Superior temporal gyrus (tissue), 1 donor: ENCODE measurements around the gene OPN1LW.
A peak's percentile ranks its signal among the peaks of the same experiment; 100 is the strongest.
"Not testable (repeated sequence)": the region's sequence is repeated elsewhere in the genome, so short reads cannot be mapped to it uniquely, and the experiment has no call there.

Source experiments
- DNase-seq: peaks from one replicate; pipeline ENCODE4 v3.0.0-alpha.2; 2016; ENCODE audit errors: extremely low spot score

Gene OPN1LW

DNA sequence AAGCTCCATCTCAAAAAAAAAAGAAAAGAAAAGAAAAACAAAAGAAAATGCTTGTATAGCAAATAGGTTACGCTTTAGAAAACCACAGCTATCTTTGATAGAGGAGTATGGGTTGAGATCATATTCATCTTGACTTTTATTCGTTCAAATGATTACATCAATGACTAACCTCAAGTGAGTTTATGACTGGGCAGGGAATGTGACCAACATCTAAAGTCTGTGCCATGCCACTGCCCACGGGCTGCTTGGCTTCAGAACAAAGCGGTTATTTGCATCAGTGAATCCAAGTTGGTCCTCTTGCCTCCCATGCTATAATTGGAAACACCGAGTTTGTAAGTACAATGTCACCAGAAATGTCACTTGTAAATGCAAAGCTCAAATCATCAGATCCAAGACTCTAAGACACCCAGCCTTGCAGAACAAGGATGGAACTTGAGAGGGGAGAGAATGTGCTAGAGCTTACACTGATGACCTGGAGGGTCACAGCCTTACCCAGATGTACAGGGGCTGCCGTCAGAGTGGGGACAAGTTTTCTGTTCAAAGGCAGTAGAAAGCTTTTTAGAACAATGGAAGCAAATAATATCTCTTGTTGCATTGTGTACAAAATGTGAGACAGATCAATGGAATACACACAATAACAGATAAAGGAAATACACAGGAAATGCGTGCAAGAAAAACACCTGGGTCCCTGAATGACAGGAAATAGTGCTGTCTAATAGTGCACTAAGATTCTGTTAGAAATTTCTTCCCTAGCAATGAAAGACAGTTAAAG lies 8.4 kb upstream of the OPN1LW start:
- DNase-seq, result no peak

DNA sequence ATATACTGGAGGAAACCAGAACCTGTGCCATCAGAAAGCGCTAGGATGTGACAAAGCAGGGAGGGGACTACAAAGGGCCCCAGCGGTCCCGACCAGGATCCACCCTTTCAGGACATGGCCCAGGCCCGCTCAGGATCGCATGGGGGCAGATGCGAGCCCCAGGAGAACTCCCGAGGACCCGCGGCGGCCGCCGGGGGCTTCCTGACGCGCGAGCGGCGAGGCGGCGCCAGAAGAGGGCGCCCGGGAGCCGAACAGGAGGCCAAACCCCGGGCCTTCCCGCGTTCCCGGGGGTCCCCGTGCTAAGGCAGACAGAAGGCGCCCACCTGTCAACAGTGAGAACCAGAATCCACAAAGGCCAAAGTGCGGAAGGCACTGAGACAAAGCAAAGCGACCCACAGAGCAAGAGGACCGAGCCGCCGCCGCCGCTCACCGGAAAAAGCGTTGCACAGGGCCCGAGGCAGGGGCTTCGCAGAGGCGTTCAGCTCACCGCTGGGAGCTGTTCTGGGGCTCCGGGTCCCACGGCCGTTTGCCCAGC lies 7.3 kb upstream of the OPN1LW start:
- DNase-seq, result peak; percentile 17

DNA sequence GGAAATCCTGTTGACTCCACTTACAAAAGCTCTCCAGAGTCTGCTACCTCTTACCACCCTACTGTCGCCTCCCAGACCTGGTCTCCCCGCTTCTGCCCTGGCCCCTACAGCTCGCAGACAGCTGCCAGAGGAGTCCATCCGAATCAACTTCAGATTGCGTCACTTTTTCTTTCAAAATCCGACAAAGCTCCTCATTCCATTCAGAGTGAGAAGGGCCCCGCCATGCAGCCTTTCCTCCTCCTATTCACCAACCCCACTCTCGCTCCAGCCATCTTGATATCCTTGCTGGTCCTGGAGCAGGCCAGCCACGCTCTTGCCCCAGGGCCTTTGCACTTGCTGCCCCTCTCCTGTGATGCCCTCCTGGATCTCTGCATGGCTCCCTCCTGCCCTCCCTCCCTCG lies 5.2 kb upstream of the OPN1LW start:
- no peak for DNase-seq

DNA sequence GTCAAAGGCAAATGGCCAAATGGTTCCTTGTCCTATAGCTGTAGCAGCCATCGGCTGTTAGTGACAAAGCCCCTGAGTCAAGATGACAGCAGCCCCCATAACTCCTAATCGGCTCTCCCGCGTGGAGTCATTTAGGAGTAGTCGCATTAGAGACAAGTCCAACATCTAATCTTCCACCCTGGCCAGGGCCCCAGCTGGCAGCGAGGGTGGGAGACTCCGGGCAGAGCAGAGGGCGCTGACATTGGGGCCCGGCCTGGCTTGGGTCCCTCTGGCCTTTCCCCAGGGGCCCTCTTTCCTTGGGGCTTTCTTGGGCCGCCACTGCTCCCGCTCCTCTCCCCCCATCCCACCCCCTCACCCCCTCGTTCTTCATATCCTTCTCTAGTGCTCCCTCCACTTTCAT lies 3.8 kb upstream of the OPN1LW start:
- DNase-seq, result no peak

DNA sequence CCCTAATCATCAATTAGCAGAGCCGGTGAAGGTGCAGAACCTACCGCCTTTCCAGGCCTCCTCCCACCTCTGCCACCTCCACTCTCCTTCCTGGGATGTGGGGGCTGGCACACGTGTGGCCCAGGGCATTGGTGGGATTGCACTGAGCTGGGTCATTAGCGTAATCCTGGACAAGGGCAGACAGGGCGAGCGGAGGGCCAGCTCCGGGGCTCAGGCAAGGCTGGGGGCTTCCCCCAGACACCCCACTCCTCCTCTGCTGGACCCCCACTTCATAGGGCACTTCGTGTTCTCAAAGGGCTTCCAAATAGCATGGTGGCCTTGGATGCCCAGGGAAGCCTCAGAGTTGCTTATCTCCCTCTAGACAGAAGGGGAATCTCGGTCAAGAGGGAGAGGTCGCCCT lies 3.3 kb upstream of the OPN1LW start:
- no peak for DNase-seq

DNA sequence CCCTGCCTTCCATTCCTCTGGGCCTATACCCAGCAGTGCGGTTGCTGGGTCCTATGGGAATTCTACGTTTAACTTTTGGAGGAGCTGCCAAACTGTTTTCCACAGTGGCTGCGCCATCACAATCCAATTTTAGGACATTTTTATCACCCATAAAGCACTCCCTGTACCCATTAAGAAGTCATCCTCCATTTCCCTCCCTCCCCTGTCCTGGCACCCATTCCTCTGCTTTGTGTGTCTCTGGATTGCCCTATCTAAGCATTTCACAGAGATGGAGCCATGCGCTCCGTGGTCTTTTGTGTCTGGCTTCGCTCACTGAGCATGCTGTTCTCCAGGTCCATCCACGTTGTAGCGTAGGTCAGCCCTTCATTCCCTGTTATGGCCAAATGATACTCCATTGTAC lies 1.7 kb upstream of the OPN1LW start:
- DNase-seq, result no peak

DNA sequence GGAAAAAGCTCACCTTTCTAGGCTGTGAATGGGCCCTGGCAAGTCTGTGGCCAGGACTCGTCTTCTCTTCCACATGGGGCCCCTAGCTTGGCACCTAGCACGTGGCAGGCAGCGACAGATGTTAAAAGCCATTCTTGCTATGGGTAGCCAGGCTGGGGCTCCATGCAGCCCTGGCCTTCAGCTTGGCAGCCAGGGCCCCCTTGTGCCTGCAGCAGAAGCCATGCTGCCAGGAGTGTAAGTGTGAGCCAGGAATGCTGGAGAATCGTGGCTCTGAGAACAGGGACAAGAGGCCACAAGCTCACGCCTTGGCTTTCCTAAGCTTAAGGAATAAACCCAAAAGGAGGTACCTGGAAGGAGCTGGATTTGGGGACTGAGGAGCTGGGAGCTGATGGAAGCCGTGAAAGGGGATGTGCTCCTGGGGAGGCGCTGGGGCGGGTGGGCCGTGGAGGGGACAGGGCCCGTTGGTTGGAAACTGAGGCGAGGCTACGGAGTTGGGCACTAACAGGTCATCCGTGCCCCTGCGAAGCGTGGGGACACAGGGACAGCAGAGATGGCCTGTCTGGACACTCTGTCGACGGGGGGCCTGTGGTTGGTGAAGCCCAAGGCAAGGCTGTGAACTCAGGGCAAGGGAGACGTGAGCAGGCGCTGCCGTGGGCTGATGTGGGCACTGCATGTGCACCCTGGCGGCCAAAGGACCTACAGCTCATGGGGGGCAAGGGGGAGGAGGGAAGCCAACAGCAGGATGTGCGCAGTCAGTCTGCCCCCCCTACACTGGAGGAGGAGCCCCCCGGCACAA lies 895 bp upstream of the OPN1LW start:
- no peak for DNase-seq

DNA sequence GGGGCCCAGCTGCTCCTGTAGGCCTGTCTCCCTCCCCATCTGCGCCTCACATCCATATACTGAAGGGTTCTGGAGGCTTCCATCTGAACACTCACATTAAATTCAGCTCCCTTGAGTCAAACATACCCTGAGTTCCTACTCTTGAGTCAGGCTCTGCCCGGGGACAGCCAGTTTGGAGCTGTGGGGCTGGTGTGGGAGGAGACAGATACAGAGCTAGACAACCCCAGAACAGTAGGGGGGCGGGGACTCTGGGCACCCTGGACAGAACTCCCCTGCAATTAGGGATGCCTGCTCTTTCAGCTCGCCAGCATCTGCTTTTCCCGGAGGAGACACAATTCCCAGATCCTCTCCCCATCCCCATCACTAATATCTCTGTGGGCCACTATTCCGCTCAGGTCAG lies 7.0 kb downstream of the OPN1LW start:
- DNase-seq, result not testable (repeated sequence)

DNA sequence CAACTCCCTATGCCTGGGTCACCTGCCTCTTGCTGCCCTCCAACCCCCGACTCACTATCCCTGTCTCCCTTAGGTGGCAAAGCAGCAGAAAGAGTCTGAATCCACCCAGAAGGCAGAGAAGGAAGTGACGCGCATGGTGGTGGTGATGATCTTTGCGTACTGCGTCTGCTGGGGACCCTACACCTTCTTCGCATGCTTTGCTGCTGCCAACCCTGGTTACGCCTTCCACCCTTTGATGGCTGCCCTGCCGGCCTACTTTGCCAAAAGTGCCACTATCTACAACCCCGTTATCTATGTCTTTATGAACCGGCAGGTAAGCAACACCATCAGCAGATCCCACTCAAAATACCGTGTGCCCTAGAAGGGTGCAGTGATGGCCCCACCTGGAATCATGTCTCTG lies 12.2 kb downstream of the OPN1LW start:
- not testable (repeated sequence) for DNase-seq

DNA sequence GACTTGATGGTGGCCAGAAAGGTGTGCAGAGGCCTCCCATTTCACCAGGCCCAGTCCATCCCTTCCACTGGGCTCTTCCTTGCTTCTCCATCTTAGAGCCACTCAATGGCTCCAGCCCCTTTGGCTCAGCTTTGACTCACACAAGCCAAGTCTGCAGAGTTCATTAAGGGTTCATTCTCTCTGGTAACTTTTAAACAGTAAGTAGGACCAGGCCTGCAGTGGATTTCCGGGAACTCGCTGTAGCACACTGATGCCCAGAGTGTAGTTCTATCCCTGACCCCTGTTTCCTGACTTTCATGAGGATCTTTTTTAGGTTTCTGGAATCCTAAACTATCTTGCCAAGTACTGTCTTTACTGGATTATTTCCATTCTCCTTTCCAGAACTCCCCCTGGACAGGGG lies 13.2 kb downstream of the OPN1LW start:
- DNase-seq, result not testable (repeated sequence)

DNA sequence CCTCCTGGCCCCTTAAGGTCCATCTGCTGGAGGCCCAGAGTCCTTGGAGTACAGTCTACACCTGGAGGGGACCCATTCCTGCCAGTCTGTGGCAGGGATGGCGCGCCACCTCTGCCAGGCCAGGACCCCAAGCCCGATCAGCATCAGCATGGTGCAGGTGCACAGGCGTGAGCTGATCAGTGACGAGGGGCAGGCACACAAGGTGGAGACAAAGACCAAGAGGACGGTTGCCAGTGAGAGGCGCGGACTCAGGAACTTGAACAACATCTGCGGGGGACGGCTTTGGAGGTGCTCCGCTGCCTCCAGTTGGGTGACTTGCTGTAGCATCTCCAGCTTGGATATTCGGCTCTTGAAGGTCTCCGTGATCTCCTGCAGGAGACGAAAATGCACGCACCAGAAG lies 15.3 kb downstream of the OPN1LW start:
- DNase-seq, result not testable (repeated sequence)

DNA sequence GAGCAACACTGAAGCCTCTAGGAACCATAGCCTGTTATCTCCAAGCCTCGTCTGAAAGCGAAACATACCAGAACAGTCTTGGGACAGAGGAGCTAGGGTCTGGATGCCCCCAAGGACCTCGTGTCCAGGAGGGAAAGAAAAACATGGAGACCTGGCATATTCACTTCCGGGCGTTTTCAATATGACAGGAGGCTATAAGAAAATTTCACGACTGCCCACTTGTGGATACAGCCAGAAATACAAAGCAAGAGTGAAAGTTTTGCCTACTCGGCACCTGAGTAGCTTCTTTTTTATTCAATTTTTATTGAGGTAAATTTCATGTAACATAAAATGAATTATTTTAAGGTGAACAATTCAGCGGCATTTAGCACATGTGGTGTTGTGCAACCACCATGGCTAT lies 20.9 kb downstream of the OPN1LW start:
- DNase-seq, result not testable (repeated sequence)

DNA sequence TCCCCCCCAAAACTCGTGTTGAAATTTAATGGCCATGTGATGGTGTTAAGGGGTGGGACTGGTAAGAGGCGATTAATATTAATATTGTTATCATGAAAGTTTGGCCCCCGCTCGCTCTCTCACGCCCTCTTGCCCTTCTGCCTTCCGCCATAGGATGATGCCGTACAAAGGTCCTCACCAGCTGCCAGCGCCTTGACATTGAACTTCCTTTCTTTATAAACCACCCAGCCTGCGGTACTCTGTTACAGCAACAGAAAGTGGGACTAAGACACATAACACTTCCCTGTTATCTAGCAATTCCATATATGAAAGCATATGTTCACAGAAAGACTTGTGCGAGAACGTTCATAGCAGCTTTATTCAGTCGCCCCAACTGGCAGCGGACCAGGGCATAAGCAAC lies 24.3 kb downstream of the OPN1LW start:
- not testable (repeated sequence) for DNase-seq

DNA sequence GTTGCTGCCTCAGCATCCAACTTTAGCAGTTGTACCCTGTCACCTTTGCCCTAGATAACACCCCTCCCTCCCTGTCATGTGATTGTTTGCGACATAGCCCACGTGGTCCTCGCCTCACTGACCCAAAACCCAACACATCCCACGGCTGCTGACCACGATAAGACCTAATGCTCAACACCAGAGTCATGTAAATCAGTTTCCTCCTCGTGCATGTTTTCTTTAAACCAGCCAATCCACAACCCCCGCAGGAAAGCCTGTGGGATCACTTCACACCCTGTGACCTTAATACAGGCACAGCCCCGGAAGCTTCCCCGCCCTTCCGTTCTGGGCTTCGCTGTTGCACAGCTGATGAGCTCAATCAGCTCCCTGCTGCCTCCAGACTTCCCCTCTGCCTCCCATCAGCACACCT lies 28.5 kb downstream of the OPN1LW start:
- not testable (repeated sequence) for DNase-seq

DNA sequence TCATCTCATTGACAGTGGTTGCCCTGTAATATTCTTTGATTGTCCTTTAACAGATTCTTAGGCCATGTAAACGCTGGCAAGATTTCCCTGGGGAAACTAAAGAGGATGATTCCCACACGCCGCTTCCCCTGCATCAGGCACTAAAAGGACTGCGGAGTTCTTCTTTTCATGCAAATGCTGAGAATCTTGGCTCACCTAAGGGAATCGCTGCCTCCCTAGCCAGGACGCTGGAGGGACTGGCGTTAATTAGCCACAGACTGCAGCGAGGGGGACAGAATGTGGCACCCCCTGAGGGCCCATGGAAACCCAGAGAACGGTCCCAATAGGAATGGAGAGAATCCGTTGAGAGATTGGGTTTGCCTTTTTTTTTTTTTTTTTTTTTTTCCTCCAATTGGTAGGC lies 30.3 kb downstream of the OPN1LW start:
- DNase-seq, result not testable (repeated sequence)

DNA sequence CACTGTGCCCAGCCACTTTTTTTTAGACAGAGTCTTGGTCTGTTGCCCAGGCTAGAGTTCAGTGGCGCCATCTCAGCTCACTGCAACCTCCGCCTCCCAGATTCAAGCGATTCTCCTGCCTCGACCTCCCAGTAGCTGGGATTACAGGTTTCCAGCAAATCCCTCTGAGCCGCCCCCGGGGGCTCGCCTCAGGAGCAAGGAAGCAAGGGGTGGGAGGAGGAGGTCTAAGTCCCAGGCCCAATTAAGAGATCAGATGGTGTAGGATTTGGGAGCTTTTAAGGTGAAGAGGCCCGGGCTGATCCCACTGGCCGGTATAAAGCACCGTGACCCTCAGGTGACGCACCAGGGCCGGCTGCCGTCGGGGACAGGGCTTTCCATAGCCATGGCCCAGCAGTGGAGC lies 38.3 kb downstream of the OPN1LW start, which contains the start of gene OPN1MW:
Gene OPN1MW (plus strand): TSS at position 301 of the 400 bp plus-strand sequence. CDS start 82 bp downstream, at position 383.
- DNase-seq, result not testable (repeated sequence)

DNA sequence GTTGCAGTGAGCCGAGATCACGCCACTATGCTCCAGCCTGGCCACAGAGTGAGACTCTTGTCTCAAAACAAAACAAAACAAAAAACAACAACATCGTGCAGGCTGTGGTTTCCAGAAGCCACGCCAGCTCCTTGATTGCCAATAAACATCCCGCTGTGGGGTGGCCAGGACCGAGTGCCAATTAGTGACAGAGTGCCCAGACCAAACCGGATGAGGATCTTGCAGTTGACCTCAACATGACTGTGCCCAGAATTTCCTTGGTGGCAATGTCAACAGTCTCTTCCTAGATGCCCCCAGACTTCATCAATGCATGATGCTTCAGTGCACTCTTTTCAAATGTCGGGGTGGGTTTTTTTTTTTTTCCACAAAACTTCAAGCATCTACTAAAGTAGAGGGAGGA lies 39.8 kb downstream of the OPN1LW start:
- DNase-seq, result not testable (repeated sequence)

DNA sequence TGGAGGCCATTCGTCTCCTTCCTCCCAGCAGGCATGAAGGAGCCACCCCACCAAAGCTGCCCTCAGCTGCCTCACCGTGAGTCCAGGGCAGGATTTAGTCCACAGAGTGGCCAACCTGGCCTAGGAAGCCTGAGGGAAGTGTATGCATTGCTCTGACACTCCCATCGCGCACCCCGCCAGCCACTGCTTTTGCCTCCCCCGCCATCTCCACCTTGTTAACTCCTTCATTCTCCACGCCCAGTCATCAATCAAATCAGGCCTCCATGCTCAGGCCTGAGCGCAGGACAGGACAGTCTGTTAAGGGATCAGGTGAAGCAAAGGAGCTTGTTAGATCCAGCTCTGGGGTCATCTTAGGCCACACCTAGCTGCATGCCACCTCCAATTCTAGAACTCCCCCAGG lies 48.8 kb downstream of the OPN1LW start:
- DNase-seq, result not testable (repeated sequence)

DNA sequence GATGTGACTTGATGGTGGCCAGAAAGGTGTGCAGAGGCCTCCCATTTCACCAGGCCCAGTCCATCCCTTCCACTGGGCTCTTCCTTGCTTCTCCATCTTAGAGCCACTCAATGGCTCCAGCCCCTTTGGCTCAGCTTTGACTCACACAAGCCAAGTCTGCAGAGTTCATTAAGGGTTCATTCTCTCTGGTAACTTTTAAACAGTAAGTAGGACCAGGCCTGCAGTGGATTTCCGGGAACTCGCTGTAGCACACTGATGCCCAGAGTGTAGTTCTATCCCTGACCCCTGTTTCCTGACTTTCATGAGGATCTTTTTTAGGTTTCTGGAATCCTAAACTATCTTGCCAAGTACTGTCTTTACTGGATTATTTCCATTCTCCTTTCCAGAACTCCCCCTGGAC lies 50.3 kb downstream of the OPN1LW start:
- DNase-seq, result not testable (repeated sequence)

DNA sequence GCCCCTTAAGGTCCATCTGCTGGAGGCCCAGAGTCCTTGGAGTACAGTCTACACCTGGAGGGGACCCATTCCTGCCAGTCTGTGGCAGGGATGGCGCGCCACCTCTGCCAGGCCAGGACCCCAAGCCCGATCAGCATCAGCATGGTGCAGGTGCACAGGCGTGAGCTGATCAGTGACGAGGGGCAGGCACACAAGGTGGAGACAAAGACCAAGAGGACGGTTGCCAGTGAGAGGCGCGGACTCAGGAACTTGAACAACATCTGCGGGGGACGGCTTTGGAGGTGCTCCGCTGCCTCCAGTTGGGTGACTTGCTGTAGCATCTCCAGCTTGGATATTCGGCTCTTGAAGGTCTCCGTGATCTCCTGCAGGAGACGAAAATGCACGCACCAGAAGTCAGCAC lies 52.4 kb downstream of the OPN1LW start:
- not testable (repeated sequence) for DNase-seq
